HUDEP-2 (cell line): ENCODE data around the gene ZWINT.

ENCODE experiments used
- DNase-seq, 76 experiments: peaks; one replicate each; lab custom pipeline; 2025; ENCODE audit not compliant: unreplicated experiment in 76 of 76; lab: John Stamatoyannopoulos, UW

ZWINT gene, protein sequence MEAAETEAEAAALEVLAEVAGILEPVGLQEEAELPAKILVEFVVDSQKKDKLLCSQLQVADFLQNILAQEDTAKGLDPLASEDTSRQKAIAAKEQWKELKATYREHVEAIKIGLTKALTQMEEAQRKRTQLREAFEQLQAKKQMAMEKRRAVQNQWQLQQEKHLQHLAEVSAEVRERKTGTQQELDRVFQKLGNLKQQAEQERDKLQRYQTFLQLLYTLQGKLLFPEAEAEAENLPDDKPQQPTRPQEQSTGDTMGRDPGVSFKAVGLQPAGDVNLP

DNA sequence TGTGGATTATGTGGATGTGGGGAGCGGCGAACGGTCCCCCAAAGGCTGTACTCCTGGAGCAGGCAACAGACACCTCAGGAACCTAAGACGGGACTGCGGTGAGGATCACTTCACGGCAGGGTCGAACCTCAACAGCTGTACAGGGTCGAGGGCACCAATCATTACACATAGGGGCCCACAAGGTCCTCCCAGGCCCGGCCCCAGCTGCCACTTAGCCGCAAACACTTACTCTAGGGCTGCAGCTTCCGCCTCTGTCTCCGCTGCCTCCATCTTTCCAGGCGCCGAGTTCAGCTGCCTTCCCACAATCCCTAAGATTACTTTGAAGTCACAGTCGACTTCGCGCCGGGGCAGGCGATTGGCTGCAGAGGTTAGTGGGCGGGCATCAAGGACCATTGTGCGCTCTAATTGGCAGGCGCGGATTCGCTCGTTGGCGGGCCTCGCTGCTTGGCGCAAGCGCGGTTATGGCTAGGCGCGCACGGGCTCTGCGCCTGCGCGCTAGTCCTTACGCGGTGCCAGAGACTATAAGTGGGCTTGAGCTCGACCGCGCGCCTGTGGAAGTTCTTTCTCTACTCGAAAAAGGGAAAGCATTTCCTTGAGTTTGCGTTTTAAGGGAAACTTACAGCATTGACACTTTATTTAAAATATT lies at the start of gene ZWINT:
ZWINT (minus strand) TSS at position 293 of the 646 bp plus-strand sequence; CDS start at position 270, 23 bp downstream.
- peak in 75 of 76 experiments; percentile 22 to 96 (median 90) for DNase-seq

DNA sequence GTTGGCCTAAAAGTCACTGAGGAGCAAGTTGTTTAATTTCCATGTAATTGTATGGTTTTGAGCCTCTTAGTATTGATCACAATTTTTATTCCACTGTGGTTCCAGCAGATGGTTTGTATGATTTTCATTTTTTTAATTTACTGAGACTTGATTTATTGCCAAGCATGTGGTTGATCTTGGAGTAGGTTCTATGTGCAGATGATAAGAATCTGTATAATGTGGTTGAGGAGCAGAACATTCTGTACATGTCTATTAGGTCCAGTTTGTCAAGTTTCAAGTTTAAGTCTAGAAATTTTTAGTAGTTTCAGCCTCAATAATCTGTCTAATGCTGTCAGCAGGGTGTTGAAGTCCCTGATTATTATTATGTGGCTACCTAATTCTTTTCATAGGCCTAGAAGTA lies 22.7 kb upstream of the ZWINT start:
- peak in 1 of 76 experiments; percentile 10 for DNase-seq

DNA sequence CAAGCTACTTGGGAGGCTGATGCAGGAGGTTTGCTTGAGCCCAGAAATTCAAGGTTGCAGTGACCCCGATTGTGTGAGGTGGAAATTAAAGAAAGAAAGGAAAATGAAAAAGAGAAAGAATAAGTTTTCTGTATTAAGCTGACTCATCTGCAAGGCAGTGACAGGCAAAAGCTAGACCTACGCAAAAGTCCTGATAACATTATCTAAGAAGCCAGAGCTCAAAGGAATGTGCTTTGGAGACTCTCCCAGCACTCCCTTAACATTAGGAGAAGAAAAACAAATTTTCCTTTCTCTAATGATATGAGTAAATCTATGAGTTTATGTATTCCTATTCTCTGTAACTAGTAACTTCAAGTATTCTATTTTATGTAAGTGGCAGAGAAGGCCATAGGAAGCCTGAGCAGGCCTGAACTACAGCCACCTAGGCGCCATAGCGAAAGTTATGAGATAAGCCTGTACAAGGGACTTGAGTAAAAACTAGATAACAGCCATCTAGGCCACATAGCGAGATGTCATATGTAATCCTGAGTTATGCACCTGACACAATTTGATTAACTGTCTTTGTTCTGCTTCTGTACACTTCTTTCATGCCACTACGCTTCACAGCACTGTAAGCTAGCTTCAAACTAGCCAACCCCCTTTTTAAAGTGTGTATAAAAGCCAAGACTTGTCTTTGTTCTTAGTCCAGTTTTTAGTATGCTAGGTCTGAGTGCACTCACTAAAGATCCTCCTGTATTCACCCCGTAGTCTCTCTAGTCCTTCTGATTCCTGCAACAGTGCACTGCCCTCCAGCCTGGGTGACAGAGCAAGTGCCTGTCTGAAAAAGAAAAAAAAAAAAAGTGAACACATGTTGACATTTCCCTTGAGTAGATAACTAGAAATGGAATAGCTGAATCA lies 9.4 kb upstream of the ZWINT start:
- peak in 27 of 76 experiments; percentile 1 to 54 (median 18) for DNase-seq

DNA sequence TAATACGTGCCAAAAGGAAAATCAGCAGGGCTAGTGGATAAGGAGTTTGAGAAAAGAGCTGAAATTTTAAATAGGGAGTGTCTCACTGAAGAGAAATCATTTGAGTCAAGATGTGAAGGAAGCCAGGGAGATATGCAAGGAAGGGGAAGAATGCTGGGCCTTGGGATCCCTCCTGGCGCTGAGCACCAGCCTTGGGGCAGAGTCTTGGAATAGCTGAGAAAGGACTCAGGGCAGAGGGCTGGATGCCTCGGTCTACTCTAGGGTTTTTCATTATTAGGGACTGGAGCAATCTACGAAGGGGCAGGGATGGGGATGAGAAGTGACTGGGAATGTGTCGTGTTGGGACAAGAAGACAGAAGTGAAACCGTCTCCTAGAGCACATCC lies 484 bp downstream of the ZWINT start:
- DNase-seq, result peak in 1 of 76 experiments; percentile 11

DNA sequence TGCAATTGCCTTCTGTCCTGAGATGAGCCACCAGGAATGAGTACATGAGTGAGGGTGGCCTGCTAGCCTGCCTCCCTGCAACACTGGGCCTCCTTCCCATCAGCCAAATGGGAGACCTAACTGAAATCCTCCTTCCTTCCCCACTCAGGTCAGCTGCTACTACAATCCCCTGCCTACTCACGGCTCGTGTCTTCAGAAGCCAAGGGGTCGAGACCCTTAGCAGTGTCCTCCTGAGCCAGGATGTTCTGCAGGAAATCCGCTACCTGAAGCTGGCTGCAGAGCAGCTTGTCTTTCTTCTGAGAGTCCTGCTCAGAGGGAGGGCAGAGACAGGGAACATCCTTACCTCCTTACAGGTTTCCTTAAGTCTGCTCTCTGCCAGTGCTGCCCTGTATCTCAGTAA lies 1.2 kb downstream of the ZWINT start:
- no peak for DNase-seq

DNA sequence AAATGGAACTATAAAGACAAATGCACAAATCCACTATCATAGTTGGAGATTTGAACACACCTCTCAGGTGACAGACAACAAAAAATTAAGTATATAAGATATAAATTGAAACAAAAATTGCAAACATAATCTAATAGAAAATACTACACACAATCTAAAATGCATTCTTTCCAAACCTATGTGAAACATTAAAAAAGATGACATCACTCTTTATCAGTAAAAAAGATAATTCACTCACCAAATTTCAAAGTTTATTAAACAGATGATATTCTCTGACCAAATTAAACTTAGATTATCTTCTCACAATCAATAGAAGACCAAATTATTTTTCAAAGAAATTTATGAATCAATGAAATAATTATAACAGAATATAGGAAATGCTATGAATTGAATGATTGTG lies 4.0 kb downstream of the ZWINT start:
- no peak for DNase-seq

DNA sequence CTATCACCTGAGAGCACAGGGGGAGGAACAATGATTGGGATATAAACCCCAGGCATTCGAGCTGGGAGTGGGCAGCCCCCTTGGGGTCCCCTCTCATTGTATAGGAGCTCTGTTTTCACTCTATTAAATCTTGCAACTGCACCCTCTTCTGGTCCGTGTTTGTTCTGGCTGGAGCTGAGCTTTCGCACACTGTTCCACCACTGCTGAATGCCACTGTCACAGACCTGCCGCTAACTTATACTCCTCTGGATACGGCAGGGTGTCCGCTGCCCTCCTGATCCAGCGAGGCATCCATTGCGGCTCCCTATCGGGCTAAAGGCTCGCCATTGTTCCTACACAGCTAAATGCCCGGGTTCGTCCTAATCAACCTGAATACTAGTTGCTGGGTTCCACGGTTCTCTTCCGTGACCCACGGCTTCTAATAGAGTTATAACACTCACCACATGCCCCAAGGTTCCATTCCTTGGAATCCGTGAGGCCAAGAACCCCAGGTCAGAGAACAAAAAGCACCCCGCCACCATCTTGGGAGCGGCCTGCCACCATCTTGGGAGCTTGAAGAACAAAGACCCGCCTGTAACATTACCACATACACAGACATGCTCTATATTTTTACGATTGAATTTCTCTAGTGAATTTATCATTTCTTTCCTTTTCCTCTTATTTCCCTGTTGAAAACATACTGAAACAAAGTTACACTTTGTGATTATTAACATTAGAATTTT lies 9.0 kb downstream of the ZWINT start:
- no peak for DNase-seq

DNA sequence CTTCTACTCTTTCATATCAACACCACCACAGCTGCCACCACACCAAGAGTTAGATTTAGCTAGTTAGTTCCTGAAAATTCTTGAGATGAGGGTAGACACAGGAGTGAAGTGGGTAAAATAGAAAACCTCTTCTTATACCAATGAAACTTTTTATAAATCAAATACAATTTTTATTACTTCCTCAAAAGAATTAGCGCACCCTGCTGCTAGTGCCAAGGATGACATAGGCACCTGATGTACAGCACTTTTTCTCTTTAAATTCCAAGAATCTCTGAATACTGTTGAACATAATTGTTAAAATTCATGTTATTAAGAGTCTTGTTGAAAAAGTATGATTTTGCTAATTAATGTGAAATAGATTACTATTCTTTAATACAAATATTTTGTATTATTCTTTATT lies 11.4 kb downstream of the ZWINT start:
- no peak for DNase-seq

DNA sequence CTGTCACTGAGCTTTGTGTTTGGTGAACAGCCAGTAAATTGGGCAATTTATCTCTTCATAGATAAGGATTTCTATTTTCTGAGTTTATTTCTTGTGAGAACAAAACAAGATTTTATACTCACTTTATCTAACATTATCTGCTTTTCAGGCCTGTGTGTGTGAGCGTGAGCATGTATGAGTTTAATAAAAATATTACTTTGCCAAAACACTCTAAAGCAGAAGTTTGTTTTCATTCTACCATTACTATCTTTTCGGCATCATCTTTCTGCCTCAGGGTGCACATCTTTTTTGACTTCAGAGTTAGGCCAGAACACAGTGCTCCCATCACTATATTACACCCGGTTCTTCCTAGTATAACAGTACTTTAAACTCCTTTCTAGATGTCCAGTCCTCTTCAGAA lies 13.0 kb downstream of the ZWINT start:
- no peak for DNase-seq

DNA sequence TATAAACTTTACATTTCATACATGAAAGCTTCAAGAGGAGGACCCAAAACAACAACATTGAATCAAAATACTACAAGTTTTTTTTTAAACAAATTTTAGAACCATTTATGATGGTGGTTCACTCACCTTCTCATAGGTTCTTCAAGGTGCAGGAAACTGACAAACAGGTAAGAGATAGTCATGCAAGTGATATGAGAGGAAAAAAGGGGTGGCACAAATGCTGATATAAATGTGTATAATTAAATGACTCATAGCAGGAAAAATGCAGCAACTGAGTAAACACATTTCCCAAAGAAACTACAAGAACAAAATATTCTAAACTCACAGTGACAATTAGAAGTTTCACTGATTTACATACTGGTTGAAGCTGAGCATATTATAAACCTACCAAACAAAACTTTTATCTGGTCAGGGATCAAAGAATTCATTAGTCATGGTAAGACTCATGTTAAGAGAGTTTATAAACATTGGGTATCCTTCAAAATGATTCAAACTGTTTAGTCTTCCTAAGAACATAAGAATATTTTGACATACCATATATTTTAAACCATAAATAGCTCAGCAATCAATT lies 14.1 kb downstream of the ZWINT start:
- DNase-seq, result no peak

DNA sequence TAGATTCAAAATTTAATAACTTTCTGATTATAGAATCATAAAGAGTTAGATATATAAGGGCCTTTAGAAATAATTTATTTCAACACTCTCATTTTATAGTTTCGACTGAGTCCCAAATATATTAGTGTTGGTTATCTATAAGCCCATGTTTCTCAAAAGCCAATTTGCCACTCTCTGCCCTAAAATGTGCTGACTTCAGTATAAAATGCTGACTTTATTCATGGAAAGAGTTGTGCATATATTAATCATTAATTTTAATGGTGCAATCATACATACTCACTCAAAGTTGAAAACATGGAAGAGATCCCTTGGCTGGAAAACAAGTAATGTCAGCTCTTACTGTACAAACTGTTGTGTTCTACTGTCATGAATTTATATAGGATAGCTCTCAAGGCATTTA lies 19.4 kb downstream of the ZWINT start:
- no peak for DNase-seq

DNA sequence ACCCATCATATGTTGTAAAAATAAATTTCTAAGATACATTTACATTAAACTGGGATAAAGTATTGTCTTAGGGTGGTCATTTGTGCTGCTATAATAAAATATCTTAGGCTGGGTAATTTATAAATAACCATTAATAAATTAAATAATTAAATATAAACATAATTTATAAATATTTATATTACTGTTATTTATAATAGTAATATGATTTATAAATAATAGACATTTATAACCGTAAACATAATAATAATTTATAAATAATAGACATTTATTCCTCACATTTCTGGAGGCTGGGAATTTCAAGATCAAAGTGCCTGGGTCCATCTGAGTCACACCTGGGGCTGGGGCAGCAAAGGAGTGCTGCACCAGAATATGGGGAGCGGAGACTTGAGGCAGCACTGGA lies 31.1 kb downstream of the ZWINT start:
- DNase-seq, result no peak

DNA sequence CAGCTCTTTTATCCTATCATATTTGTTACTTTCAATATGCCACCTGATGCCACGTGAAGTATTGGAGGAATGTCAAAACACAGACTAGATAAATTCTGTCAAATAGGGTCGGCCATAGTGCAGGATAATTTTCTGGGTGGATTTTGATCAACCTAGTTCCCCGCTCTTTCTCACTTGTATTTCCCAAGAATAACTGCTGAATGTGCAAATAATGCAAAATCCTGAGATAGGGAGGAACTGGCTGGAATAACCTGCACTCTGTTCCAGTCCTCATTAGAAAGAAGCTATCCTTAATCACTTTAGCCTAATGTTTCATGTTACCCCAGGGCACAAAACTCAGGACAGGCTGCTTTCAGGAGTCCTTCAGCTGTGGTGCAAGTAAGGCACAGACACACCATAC lies 33.9 kb downstream of the ZWINT start:
- no peak for DNase-seq

DNA sequence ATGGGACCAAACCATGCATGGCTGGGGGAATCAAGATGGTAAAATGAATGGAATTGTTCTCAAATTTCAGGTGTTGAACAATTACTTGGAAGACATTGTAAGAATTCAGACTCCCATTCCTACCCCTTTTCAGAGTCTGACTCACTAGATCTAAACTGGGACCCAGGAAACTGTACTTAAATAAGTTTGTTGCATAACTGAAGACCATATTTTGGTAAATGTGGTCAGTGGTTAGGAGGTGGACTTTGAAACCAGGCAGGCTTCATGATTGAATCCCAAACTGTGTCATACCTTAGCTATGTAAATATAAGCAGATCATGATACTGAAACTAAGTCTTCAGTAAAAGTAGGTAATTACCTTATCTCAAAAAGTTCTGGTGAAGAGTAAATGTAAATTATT lies 41.7 kb downstream of the ZWINT start:
- no peak for DNase-seq

DNA sequence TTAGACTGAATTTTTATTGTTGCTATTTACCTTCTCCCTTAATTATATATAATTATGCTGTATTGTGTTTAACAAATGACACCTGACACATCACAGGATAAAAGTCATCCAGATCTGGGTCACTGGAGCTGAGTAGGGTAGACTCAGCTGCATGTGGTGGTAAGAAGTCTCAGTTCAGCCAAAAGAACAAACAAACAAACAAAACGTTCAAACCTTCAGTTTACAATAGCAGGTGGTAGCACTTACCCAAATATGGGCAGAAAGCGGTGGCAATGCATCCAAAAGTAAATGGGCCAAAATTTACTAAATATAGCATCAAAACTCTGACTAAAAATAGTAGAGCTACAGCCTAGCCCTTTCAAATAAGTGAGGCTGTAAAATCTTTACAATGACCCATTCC lies 42.2 kb downstream of the ZWINT start:
- DNase-seq, result no peak

DNA sequence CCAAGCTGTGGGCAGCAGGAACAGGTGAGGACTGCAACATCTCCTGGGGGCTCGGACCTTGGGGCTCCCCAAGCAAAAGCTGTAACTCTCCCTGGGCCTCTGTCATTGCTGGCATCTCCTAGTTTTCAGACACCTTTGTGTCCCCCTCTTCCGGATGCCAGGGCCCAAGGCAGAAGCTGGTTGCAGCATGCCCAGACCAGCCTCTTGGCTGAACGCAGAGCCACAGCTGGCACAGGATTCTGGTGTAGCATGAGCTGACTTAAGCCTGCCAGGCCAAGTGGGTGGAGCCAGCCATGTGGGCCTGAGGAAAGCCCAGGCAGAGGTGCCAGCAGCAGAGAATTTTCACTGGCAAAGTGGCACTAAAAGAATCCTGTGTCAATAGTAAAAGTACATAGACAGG lies 43.5 kb downstream of the ZWINT start:
- no peak for DNase-seq

DNA sequence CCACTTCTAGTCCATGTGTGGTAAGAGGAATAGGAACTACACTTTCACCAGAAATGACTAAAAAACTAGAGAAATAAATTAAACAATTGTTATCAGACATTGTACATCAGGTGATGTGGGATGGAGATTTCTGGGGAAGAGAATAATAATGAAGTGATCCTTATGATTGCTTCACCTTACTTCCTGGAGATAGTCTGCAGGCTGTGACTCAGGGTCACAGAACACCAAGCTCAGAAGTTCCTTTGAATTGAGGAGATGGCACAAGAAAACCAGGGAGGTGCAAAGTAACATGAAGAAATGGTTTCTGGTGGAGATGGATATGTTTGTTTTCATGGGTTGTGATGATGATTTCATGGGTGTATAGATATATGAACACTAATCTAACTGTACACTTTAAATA lies 44.5 kb downstream of the ZWINT start:
- no peak for DNase-seq
